ENCODE measurements around the gene METRN. TPM values are rescaled to one million over a fixed set of nuclear protein-coding genes. Genes with fewer than 3 reads are reported as not detected.

The METRN gene
- total RNA-seq (1 to 10 TPM; 2.6 to 3.2 TPM), total RNA-seq (0.51 to 15.9 (median 4.1) reads per million in 172 experiments)
- 3.5 TPM for polyA plus RNA-seq (2013, experiment 1 of 2)
- 7.6 TPM for polyA plus RNA-seq (2013, experiment 2 of 2)

- POLR2A ChIA-PET: interaction anchor here (0.9 to 4.5 kb wide), 4 partner anchors 12 to 74 kb away, joined by 3 to 30 read pairs (median 14); partner anchors contain the start of genes CCDC78, CHTF18, HAGHL and RPUSD1
- H3K36me3 Mint-ChIP-seq (ENCODE audit: low read depth): no peaks in the 10 kb centered on the region
- peak within 1 kb of the TSS; percentile 69 for H3K4me3 Mint-ChIP-seq
Measured at GRCh38 chr16:714558-715476, at the start of gene METRN. Gene METRN (plus strand): TSS chr16:715118. CDS start chr16:715290, 172 bp downstream.

GRCh38 chr16:666572-666971 is 48.3 kb upstream of the METRN start:
- Histone ChIP-seq H3K4me1 (ENCODE audit: insufficient read depth, low read length) (peaks cover 31% of the 10 kb centered on the region), H3K27ac (ENCODE audit: low read depth in 1 of 2, low read length in 2 of 2) (no peak overlapping the region), H3K4me3 (ENCODE audit: low read length) (no peak overlapping the region), H3K36me3 (ENCODE audit: insufficient read depth, low read length) (peaks cover 19% of the 10 kb centered on the region), H3K9me3 (ENCODE audit: control insufficient read depth in 1 of 2, insufficient read depth in 1 of 2, low read length in 2 of 2) (no peaks in the 10 kb centered on the region), H3K27me3 (ENCODE audit: control insufficient read depth in 1 of 2, insufficient read depth in 2 of 2, low read length in 2 of 2) (no peaks in the 10 kb centered on the region)
- H3K4me3 Mint-ChIP-seq: no peak overlapping the region
- TF ChIP-seq, protein P1, sequence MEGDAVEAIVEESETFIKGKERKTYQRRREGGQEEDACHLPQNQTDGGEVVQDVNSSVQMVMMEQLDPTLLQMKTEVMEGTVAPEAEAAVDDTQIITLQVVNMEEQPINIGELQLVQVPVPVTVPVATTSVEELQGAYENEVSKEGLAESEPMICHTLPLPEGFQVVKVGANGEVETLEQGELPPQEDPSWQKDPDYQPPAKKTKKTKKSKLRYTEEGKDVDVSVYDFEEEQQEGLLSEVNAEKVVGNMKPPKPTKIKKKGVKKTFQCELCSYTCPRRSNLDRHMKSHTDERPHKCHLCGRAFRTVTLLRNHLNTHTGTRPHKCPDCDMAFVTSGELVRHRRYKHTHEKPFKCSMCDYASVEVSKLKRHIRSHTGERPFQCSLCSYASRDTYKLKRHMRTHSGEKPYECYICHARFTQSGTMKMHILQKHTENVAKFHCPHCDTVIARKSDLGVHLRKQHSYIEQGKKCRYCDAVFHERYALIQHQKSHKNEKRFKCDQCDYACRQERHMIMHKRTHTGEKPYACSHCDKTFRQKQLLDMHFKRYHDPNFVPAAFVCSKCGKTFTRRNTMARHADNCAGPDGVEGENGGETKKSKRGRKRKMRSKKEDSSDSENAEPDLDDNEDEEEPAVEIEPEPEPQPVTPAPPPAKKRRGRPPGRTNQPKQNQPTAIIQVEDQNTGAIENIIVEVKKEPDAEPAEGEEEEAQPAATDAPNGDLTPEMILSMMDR (IDR thresholded peaks at IDR 0.05): no peak
- intact Hi-C loops (cut with DNase I, micrococcal nuclease): no loop called here
- peaks cover 6% of the 10 kb centered on the region for H3K4me1 Mint-ChIP-seq (ENCODE audit: low read depth)
- DNase-seq: no peak
- ChIA-PET CTCF (no interaction called here), POLR2A (interaction anchor here (1.9 kb wide), 2 partner anchors 14 to 29 kb away, joined by 12 to 17 read pairs; partner anchors contain the start of gene STUB1)
- no peaks in the 10 kb centered on the region for H3K9me3 Mint-ChIP-seq
- ATAC-seq (ENCODE audit: poor library complexity): no peak
- peaks cover 6% of the 10 kb centered on the region for H3K36me3 Mint-ChIP-seq (ENCODE audit: low read depth)
- H3K27ac Mint-ChIP-seq: no peak overlapping the region
- no peaks in the 10 kb centered on the region for H3K27me3 Mint-ChIP-seq

More at GRCh38 chr16:714558-715476, at the start of gene METRN:
- intact Hi-C loops (cut with DNase I, micrococcal nuclease): loop anchor here in 1 of 2 experiments (2.0 to 5.0 kb wide), 3 partner anchors 14 to 477 kb away; no protein-coding TSS in a partner anchor
- H3K27me3 Mint-ChIP-seq: peaks cover 21% of the 10 kb centered on the region
- H3K4me3 ChIP-seq (ENCODE audit: low read length): peak within 1 kb of the TSS; percentile 12
- TF ChIP-seq, protein P1 (IDR thresholded peaks at IDR 0.05): no peak
- CTCF ChIA-PET: interaction anchor here (1.2 to 2.3 kb wide), 2 partner anchors 26 to 74 kb away, joined by 3 to 8 read pairs; partner anchors contain the start of genes CHTF18, CIAO3 and RPUSD1
- H3K36me3 ChIP-seq (ENCODE audit: insufficient read depth, low read length): no peaks in the 10 kb centered on the region
- H3K9me3 Mint-ChIP-seq: no peaks in the 10 kb centered on the region
- H3K4me1 ChIP-seq (ENCODE audit: insufficient read depth, low read length): peaks cover 33% of the 10 kb centered on the region
- DNase-seq: peak; percentile 76 to 95 (median 88)
- no peak within 1 kb of the TSS for H3K27ac ChIP-seq (ENCODE audit: low read depth in 1 of 2, low read length in 2 of 2)
- peaks cover 0 to 19% of the 10 kb centered on the region in 2 experiments for H3K9me3 ChIP-seq (ENCODE audit: control insufficient read depth in 1 of 2, insufficient read depth in 1 of 2, low read length in 2 of 2)
- H3K27ac Mint-ChIP-seq: no peak within 1 kb of the TSS
- peaks cover 25 to 30% of the 10 kb centered on the region in 2 experiments for H3K27me3 ChIP-seq (ENCODE audit: control insufficient read depth in 1 of 2, insufficient read depth in 2 of 2, low read length in 2 of 2)
- peak; percentile 92 for ATAC-seq (ENCODE audit: poor library complexity)
- peaks cover 18% of the 10 kb centered on the region for H3K4me1 Mint-ChIP-seq (ENCODE audit: low read depth)

DNA sequence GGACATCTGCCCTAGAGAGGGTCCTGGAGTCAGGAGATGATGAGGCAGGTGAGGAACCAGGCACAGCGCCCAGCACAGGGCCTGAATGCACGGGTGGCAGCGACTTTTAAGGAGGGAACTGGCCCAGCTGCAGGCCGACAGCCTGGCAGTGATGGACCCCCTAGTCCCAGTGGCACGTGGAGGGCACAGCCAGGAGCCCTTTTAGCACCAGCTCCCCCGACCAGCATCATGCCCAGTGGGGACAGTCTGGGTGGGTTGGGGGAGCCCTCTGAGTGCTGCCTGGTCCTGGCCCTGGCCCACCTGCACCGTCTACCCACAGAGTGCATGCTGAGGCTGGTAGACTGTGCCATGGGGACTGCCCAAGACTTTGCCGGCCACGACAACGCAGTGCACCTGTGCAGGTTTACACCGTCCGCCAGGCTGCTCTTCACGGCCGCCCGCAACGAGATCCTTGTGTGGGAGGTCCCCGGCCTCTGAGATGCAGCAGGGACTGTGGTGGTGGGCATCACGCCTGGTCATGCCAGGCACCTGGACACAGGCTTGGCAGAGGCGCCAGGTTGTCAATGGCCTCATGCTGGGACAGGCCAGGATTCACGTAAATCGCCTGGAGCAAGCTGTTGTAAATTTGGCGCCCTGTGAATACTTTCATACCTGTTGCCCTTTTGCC is 47.7 kb upstream of the METRN start:
- peak overlapping the region; percentile 75 for H3K27ac Mint-ChIP-seq
- no peaks in the 10 kb centered on the region for H3K27me3 Mint-ChIP-seq
- ChIA-PET CTCF (interaction anchor here (0.6 to 1.3 kb wide), 4 partner anchors 19 to 1800 kb away, joined by 3 to 6 read pairs (median 4); no protein-coding TSS in a partner anchor), POLR2A (interaction anchor here (0.7 to 2.0 kb wide), 12 partner anchors 9 to 315 kb away, joined by 3 to 17 read pairs (median 6); partner anchors contain the start of genes AXIN1, JMJD8, METTL26 and PIGQ)
- intact Hi-C loops (cut with DNase I, micrococcal nuclease): no loop called here
- H3K36me3 Mint-ChIP-seq (ENCODE audit: low read depth): peaks cover 6% of the 10 kb centered on the region
- TF ChIP-seq, protein P1 (IDR thresholded peaks at IDR 0.05): no peak
- peak overlapping the region; percentile 83 for H3K4me3 Mint-ChIP-seq
- H3K9me3 Mint-ChIP-seq: no peaks in the 10 kb centered on the region
- ATAC-seq (ENCODE audit: poor library complexity): no peak
- peak overlapping the region; percentile 14 to 56 for H3K27ac ChIP-seq (ENCODE audit: low read depth in 1 of 2, low read length in 2 of 2)
- H3K4me1 ChIP-seq (ENCODE audit: insufficient read depth, low read length): peaks cover 30% of the 10 kb centered on the region
- peak overlapping the region; percentile 63 for H3K4me3 ChIP-seq (ENCODE audit: low read length)
- H3K9me3 ChIP-seq (ENCODE audit: control insufficient read depth in 1 of 2, insufficient read depth in 1 of 2, low read length in 2 of 2): no peaks in the 10 kb centered on the region
- no peak for DNase-seq
- H3K4me1 Mint-ChIP-seq (ENCODE audit: low read depth): peaks cover 6% of the 10 kb centered on the region
- peaks cover 24% of the 10 kb centered on the region for H3K36me3 ChIP-seq (ENCODE audit: insufficient read depth, low read length)
- H3K27me3 ChIP-seq (ENCODE audit: control insufficient read depth in 1 of 2, insufficient read depth in 2 of 2, low read length in 2 of 2): no peaks in the 10 kb centered on the region
